Peyer's patch (tissue), 4 donors: ENCODE results near the gene FEZF2. TPM values are rescaled to one million over a fixed set of nuclear protein-coding genes. Genes with fewer than 3 reads are reported as not detected.

ENCODE experiments used
- DNase-seq, 3 donors: peaks; one replicate each; pipeline ENCODE4 v3.0.0-alpha.2; 2017 to 2019
- H3K27ac ChIP-seq, 4 donors: fragments of 200-600 bp; sonication (generic); one replicate each; pipeline ENCODE4 v1.5.1; 2016 to 2019
- H3K27me3 ChIP-seq, 2 donors: fragments of 200-600 bp; sonication (generic); one replicate each; pipeline ENCODE4 v1.5.1; 2019
- H3K36me3 ChIP-seq, 3 donors: fragments of 200-600 bp; sonication (generic); one replicate each; pipeline ENCODE4 v1.5.1; 2016 to 2019
- H3K4me1 ChIP-seq, 4 donors: fragments of 200-600 bp; sonication (generic); one replicate each; pipeline ENCODE4 v1.5.1; 2016 to 2019
- H3K4me3 ChIP-seq, 4 donors: fragments of 200-600 bp; sonication (generic); 1 replicate in 3 of 4; 2 replicates in 1 of 4; pipeline ENCODE4 v1.5.1; 2016 to 2019; ENCODE audit warnings: mild to moderate bottlenecking in 1 of 4
- H3K9me3 ChIP-seq, 4 donors: fragments of 200-600 bp; sonication (generic); one replicate each; pipeline ENCODE4 v1.5.1; 2016 to 2019; ENCODE audit warnings: mild to moderate bottlenecking in 1 of 4
- POLR2A ChIP-seq, 2 donors: fragments of 450-650 bp; IDR thresholded peaks; one replicate each; pipeline ENCODE4 v1.5.1; 2017; ENCODE audit warnings: antibody characterized with exemption in 2 of 2, mild to moderate bottlenecking in 2 of 2, moderate library complexity in 2 of 2
- total RNA-seq, 4 donors: library from RNA; depleted of rRNA; stranded (reverse); fragments of >200 nt; gene quantifications; one replicate each; pipeline ENCODE4 v1.1.0, GENCODE V29; 2016
- TF ChIP-seq, protein P1 (sequence below), 6 experiments: fragments of 450-650 bp in 4 of 6; fragments of 200-600 bp in 2 of 6; sonication (generic) in 1 of 6; IDR thresholded peaks; one replicate each; pipeline ENCODE4 v1.5.1; 2017 to 2019; ENCODE audit warnings: antibody characterized with exemption in 6 of 6, mild to moderate bottlenecking in 3 of 6, moderate library complexity in 1 of 6

Gene FEZF2
- total RNA-seq, 4 donors from 2014 or later, result not detected

DNA sequence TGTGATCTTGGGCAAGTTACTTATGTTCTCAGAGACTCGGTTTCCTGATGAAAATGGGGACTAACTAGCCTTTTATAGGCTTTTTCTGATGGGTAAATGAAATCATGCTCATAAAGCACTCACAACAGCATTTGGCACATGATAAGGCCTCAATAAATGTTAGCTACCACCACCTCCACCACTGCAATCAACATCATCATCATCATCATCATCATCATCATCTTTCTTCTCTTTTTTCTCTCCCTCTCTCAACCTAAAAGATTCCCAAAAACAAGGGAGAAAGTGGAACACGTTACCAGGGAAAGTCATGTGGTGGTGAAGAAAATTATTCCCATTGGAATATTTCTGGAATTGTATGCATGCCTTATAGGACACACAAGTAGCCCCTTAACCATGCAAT lies 33.6 kb upstream of the FEZF2 start:
- TF ChIP-seq, protein P1, sequence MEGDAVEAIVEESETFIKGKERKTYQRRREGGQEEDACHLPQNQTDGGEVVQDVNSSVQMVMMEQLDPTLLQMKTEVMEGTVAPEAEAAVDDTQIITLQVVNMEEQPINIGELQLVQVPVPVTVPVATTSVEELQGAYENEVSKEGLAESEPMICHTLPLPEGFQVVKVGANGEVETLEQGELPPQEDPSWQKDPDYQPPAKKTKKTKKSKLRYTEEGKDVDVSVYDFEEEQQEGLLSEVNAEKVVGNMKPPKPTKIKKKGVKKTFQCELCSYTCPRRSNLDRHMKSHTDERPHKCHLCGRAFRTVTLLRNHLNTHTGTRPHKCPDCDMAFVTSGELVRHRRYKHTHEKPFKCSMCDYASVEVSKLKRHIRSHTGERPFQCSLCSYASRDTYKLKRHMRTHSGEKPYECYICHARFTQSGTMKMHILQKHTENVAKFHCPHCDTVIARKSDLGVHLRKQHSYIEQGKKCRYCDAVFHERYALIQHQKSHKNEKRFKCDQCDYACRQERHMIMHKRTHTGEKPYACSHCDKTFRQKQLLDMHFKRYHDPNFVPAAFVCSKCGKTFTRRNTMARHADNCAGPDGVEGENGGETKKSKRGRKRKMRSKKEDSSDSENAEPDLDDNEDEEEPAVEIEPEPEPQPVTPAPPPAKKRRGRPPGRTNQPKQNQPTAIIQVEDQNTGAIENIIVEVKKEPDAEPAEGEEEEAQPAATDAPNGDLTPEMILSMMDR (IDR thresholded peaks at IDR 0.05), result no peak
- no peak for TF ChIP-seq POLR2A (IDR thresholded peaks at IDR 0.05)
- Histone ChIP-seq H3K36me3 (no peaks in the 10 kb centered on the region), H3K4me1 (no peaks in the 10 kb centered on the region), H3K9me3 (no peaks in the 10 kb centered on the region), H3K27me3 (no peaks in the 10 kb centered on the region), H3K4me3 (no peak overlapping the region), H3K27ac (no peak overlapping the region)
- DNase-seq, result no peak

DNA sequence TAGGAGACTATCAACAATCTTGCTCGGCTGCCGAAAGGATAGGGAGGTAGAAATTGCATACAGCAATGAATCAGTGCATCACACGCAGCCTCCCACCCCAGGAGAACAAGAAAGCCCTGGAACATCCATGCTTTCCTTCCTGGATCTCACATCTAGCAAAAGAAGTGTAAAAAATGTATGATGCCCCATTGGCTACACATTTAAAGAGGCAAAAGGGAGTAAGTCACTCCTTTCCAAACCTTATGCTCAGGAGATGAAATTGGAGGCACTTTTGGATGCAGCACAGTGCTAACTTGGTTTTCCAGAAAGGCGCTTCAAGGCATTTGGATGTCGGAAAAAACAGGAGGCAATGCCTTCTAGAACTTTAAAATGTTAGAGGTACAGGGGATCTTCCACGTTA lies 32.2 kb upstream of the FEZF2 start:
- no peak for DNase-seq
- no peaks in the 10 kb centered on the region for H3K36me3 ChIP-seq
- H3K4me1 ChIP-seq, result no peaks in the 10 kb centered on the region
- H3K27me3 ChIP-seq, result no peaks in the 10 kb centered on the region
- TF ChIP-seq POLR2A (IDR thresholded peaks at IDR 0.05), result no peak
- TF ChIP-seq, protein P1 (IDR thresholded peaks at IDR 0.05), result no peak
- H3K4me3 ChIP-seq, result no peak overlapping the region
- H3K27ac ChIP-seq, result no peak overlapping the region
- no peaks in the 10 kb centered on the region for H3K9me3 ChIP-seq

DNA sequence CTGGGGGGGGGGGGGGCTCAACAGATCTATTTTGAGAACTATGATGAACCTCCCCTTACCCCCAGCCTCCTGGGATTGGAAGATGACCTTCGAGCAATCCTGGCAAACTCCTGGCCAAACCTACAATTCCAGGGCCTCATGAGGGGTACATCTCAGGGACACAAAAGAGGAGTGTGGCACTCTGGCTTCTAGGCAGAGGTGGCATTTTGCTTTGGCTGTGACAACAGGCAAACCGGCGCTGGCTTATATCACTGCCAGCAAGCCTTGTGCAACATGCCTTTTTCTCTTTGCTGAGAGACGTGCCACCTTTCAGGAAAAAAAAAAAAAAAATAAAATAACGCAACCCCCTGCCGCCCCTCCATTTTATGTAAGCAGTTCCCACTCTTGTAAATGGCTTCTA lies 31.8 kb upstream of the FEZF2 start:
- Histone ChIP-seq H3K9me3 (no peaks in the 10 kb centered on the region), H3K27me3 (no peaks in the 10 kb centered on the region), H3K27ac (no peak overlapping the region), H3K4me1 (no peaks in the 10 kb centered on the region), H3K36me3 (no peaks in the 10 kb centered on the region), H3K4me3 (no peak overlapping the region)
- DNase-seq, result no peak
- TF ChIP-seq, protein P1 (IDR thresholded peaks at IDR 0.05), result no peak
- TF ChIP-seq POLR2A (IDR thresholded peaks at IDR 0.05), result no peak

DNA sequence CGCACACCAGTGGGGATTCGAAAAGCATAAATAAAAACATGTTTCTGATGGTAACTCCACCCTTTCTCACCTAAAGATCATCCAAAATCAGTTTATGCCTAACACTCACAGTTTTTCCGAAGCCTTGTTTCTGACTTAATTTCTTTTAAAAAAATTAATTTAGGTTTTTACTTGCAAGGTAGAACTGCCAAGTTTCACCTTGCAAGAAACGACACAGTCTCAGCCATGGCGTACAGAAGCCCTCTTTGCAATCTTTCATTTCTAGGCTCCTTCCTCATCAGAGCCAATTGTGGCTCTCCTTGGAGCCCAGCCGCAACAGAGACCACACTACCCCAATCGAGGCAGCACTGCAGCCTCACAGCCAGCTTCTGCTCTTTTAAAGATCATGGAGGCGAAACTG lies 31.0 kb upstream of the FEZF2 start:
- Histone ChIP-seq H3K4me1 (no peaks in the 10 kb centered on the region), H3K36me3 (no peaks in the 10 kb centered on the region), H3K27me3 (no peaks in the 10 kb centered on the region), H3K4me3 (no peak overlapping the region), H3K9me3 (no peaks in the 10 kb centered on the region), H3K27ac (no peak overlapping the region)
- no peak for DNase-seq
- TF ChIP-seq, protein P1 (IDR thresholded peaks at IDR 0.05), result no peak
- TF ChIP-seq POLR2A (IDR thresholded peaks at IDR 0.05), result no peak

DNA sequence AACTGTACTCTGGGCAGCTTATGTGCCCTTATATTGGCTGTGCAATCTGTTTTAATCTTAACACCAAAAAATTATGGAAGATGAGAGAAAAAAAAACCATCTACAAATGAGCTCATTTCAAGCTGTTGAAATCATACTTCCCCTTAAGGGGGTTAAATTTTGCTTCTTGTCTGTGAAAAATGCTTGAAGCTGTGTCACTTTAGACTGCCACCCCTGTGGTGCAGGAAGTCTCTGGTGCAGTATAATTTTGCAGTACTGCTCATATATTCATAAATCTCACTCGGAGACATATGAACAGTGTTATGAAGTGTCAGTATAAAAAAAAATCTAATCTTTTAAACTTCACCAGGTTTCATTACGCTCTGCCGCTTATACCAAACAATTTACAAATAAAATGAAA lies 30.4 kb upstream of the FEZF2 start:
- Histone ChIP-seq H3K27me3 (no peaks in the 10 kb centered on the region), H3K36me3 (no peaks in the 10 kb centered on the region), H3K9me3 (no peaks in the 10 kb centered on the region), H3K4me1 (no peaks in the 10 kb centered on the region), H3K27ac (no peak overlapping the region), H3K4me3 (no peak overlapping the region)
- TF ChIP-seq POLR2A (IDR thresholded peaks at IDR 0.05), result no peak
- TF ChIP-seq, protein P1 (IDR thresholded peaks at IDR 0.05), result no peak
- no peak for DNase-seq

DNA sequence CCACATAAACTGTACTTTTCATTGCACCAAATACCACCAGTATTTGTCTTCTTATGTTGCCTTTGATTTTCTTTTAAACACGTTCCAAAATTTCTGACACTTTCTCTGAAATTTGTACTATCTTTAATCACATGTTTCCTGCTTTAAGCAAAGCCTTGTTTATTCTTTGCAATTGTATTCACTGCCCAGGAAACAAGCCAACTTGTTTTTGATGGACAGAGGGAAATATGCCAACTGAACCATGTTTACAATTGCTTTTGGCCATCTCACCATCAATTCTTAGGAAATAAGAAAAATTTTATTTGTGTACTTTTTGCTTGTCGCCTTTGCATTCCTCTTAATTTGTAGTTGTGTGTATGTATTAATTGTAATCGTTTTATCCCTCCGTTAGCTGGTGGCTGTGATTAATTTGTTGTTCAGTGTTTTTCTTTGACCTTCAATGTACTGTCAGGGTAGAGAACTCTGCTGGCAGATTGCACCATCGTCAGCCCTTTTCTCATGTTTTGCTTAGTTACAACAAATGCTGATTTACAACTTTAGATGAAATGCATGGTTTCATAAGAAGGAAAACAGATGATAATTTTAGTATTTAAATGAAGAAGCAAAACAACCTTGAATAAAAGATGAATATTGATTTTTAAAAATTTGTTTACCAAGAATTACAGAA lies 19.4 kb upstream of the FEZF2 start:
- no peaks in the 10 kb centered on the region for H3K36me3 ChIP-seq
- no peaks in the 10 kb centered on the region for H3K4me1 ChIP-seq
- TF ChIP-seq, protein P1 (IDR thresholded peaks at IDR 0.05), result no peak
- TF ChIP-seq POLR2A (IDR thresholded peaks at IDR 0.05), result no peak
- no peaks in the 10 kb centered on the region for H3K9me3 ChIP-seq
- DNase-seq, result no peak
- no peak overlapping the region for H3K4me3 ChIP-seq
- no peaks in the 10 kb centered on the region for H3K27me3 ChIP-seq
- no peak overlapping the region for H3K27ac ChIP-seq
